ENCODE measurements around the gene RABL6. TPM values are rescaled to one million over a fixed set of nuclear protein-coding genes. Genes with fewer than 3 reads are reported as not detected.
"Not testable (repeated sequence)": the region's sequence is repeated elsewhere in the genome, so short reads cannot be mapped to it uniquely, and the experiment has no call there.

Gene RABL6
- total RNA-seq, 2 experiments from 2014 or later, result 96.0 to 96.2 TPM

- no peak for DNase-seq
- Mint-ChIP-seq H3K27me3 (no peaks in the 10 kb centered on the region), H3K9me3 (no peaks in the 10 kb centered on the region), H3K36me3 (ENCODE audit: low read depth) (peaks cover 23% of the 10 kb centered on the region), H3K4me1 (no peaks in the 10 kb centered on the region), H3K4me3 (no peak overlapping the region), H3K27ac (no peak overlapping the region)
- CTCF ChIA-PET, result interaction anchor here (1.9 kb wide), 1 partner anchor 12 kb away, joined by 7 read pairs; the partner anchor contains the start of gene AJM1
- POLR2A ChIA-PET, result interaction anchor here (1.6 to 1.7 kb wide), 2 partner anchors 8 to 12 kb away, joined by 3 to 4 read pairs; partner anchors contain the start of gene AJM1
Measured at GRCh38 chr9:136829981-136830885, 22.5 kb downstream of the RABL6 start.

GRCh38 chr9:136831002-136831719 is 23.4 kb downstream of the RABL6 start:
- POLR2A ChIA-PET, result interaction anchor here (1.7 kb wide), 1 partner anchor 9 kb away, joined by 3 read pairs; no protein-coding TSS in a partner anchor
- CTCF ChIA-PET, result interaction anchor here (1.2 kb wide), 1 partner anchor 11 kb away, joined by 5 read pairs; the partner anchor contains the start of gene AJM1
- no peaks in the 10 kb centered on the region for H3K9me3 Mint-ChIP-seq
- H3K4me1 Mint-ChIP-seq, result no peaks in the 10 kb centered on the region
- H3K4me3 Mint-ChIP-seq, result no peak overlapping the region
- no peak for DNase-seq
- peaks cover 17% of the 10 kb centered on the region for H3K36me3 Mint-ChIP-seq (ENCODE audit: low read depth)
- H3K27ac Mint-ChIP-seq, result no peak overlapping the region
- H3K27me3 Mint-ChIP-seq, result no peaks in the 10 kb centered on the region

GRCh38 chr9:136831720-136832104 is 24.0 kb downstream of the RABL6 start:
- no peak for DNase-seq
- H3K4me3 Mint-ChIP-seq, result no peak overlapping the region
- ChIA-PET CTCF (interaction anchor here (1.2 kb wide), 1 partner anchor 11 kb away, joined by 5 read pairs; the partner anchor contains the start of gene AJM1), POLR2A (interaction anchor here (1.7 kb wide), 1 partner anchor 9 kb away, joined by 3 read pairs; no protein-coding TSS in a partner anchor)
- H3K27ac Mint-ChIP-seq, result no peak overlapping the region
- peaks cover 17% of the 10 kb centered on the region for H3K36me3 Mint-ChIP-seq (ENCODE audit: low read depth)
- no peaks in the 10 kb centered on the region for H3K9me3 Mint-ChIP-seq
- no peaks in the 10 kb centered on the region for H3K4me1 Mint-ChIP-seq
- no peaks in the 10 kb centered on the region for H3K27me3 Mint-ChIP-seq

GRCh38 chr9:136832581-136832980 is 24.8 kb downstream of the RABL6 start:
- Mint-ChIP-seq H3K27me3 (no peaks in the 10 kb centered on the region), H3K27ac (no peak overlapping the region), H3K4me3 (no peak overlapping the region), H3K36me3 (ENCODE audit: low read depth) (peaks cover 17% of the 10 kb centered on the region), H3K9me3 (no peaks in the 10 kb centered on the region), H3K4me1 (no peaks in the 10 kb centered on the region)
- DNase-seq, result no peak
- POLR2A ChIA-PET, result no interaction called here
- CTCF ChIA-PET, result no interaction called here

- H3K4me3 Mint-ChIP-seq, H3K27ac Mint-ChIP-seq, H3K4me1 Mint-ChIP-seq, H3K9me3 Mint-ChIP-seq, CTCF ChIA-PET, H3K27me3 Mint-ChIP-seq, POLR2A ChIA-PET, DNase-seq: not testable (repeated sequence)
- H3K36me3 Mint-ChIP-seq (ENCODE audit: low read depth), result peaks cover 17% of the 10 kb centered on the region
Measured at GRCh38 chr9:136833381-136834048, 25.8 kb downstream of the RABL6 start.

GRCh38 chr9:136835162-136835931 is 27.6 kb downstream of the RABL6 start:
- H3K27ac Mint-ChIP-seq, result no peak overlapping the region
- H3K36me3 Mint-ChIP-seq (ENCODE audit: low read depth), result peaks cover 15% of the 10 kb centered on the region
- H3K27me3 Mint-ChIP-seq, result no peaks in the 10 kb centered on the region
- ChIA-PET POLR2A (interaction anchor here (0.6 to 1.0 kb wide), 4 partner anchors 12 to 341 kb away, joined by 3 to 4 read pairs (median 3); no protein-coding TSS in a partner anchor), CTCF (interaction anchor here (0.6 to 0.7 kb wide), 6 partner anchors 12 to 194 kb away, joined by 3 to 4 read pairs (median 3); partner anchors contain the start of gene LCN8)
- no peak for DNase-seq
- H3K9me3 Mint-ChIP-seq, result no peaks in the 10 kb centered on the region
- peaks cover 3% of the 10 kb centered on the region for H3K4me1 Mint-ChIP-seq
- H3K4me3 Mint-ChIP-seq, result no peak overlapping the region

- DNase-seq, result no peak
- Mint-ChIP-seq H3K9me3 (no peaks in the 10 kb centered on the region), H3K36me3 (ENCODE audit: low read depth) (peaks cover 11% of the 10 kb centered on the region), H3K4me1 (peaks cover 3% of the 10 kb centered on the region), H3K4me3 (no peak overlapping the region), H3K27me3 (no peaks in the 10 kb centered on the region), H3K27ac (no peak overlapping the region)
- CTCF ChIA-PET, result no interaction called here
- POLR2A ChIA-PET, result interaction anchor here (1.0 kb wide), 1 partner anchor 341 kb away, joined by 3 read pairs; no protein-coding TSS in a partner anchor
Measured at GRCh38 chr9:136835932-136836904, 28.5 kb downstream of the RABL6 start.

- DNase-seq, result no peak
- Mint-ChIP-seq H3K9me3 (no peaks in the 10 kb centered on the region), H3K36me3 (ENCODE audit: low read depth) (peaks cover 9% of the 10 kb centered on the region), H3K27me3 (no peaks in the 10 kb centered on the region), H3K27ac (no peak overlapping the region), H3K4me1 (peaks cover 7% of the 10 kb centered on the region), H3K4me3 (no peak overlapping the region)
- ChIA-PET CTCF (no interaction called here), POLR2A (no interaction called here)
Measured at GRCh38 chr9:136837146-136837855, 29.6 kb downstream of the RABL6 start.

- H3K27ac Mint-ChIP-seq; H3K9me3 Mint-ChIP-seq; CTCF ChIA-PET; POLR2A ChIA-PET; H3K4me3 Mint-ChIP-seq; H3K36me3 Mint-ChIP-seq (ENCODE audit: low read depth); H3K4me1 Mint-ChIP-seq; DNase-seq; H3K27me3 Mint-ChIP-seq: not testable (repeated sequence)
Measured at GRCh38 chr9:136837856-136838277, 30.1 kb downstream of the RABL6 start.

GRCh38 chr9:136838314-136839228 is 30.8 kb downstream of the RABL6 start:
- peaks cover 12% of the 10 kb centered on the region for H3K4me1 Mint-ChIP-seq
- H3K36me3 Mint-ChIP-seq (ENCODE audit: low read depth), result peaks cover 6% of the 10 kb centered on the region
- CTCF ChIA-PET, result no interaction called here
- POLR2A ChIA-PET, result no interaction called here
- H3K4me3 Mint-ChIP-seq, result no peak overlapping the region
- H3K27me3 Mint-ChIP-seq, result no peaks in the 10 kb centered on the region
- no peak overlapping the region for H3K27ac Mint-ChIP-seq
- H3K9me3 Mint-ChIP-seq, result no peaks in the 10 kb centered on the region
- DNase-seq, result no peak

All from activated CD4-positive, alpha-beta memory T cell treated with anti-CD3 and anti-CD28 coated beads, Interleukin-2, amount 10 ng/mL, durations not matched to agents 7 days and 5 days (primary cell).